Naive thymus-derived CD8-positive, alpha-beta T cell (primary cell): ENCODE measurements around the gene TEX51. TPM values are rescaled to one million over a fixed set of nuclear protein-coding genes. Genes with fewer than 3 reads are reported as not detected.

Experiments
- ATAC-seq, 2 donors: fragments of 150-1000 bp; cut with Tn5 transposase in 1 of 2; sonication (Bioruptor Pico), chemical (Tn5 transposase) in 1 of 2; 1 replicate in 1 of 2; 2 replicates in 1 of 2; pipeline ENCODE4 v1.10.0; 2021; ENCODE audit warnings: mild to moderate bottlenecking in 2 of 2, moderate library complexity in 2 of 2
- POLR2A ChIA-PET: fragments of 350-600 bp; sonication (Branson Sonifier 250); formaldehyde crosslinking; loops from one replicate; lab custom pipeline; 2021; ENCODE audit warnings: antibody characterized with exemption; lab: Charles Lee
- DNase-seq, 10 donors: peaks; one replicate each; pipeline versions ENCODE4 v3.0.0 to v3.0.0-alpha.2; 2020 to 2022
- H3K27ac Mint-ChIP-seq, 10 donors: one replicate each; pipeline ENCODE4 v1.8.0; 2020 to 2022; ENCODE audit warnings: mild to moderate bottlenecking in 10 of 10, mixed read lengths in 10 of 10, moderate library complexity in 4 of 10, inconsistent platforms in 1 of 10
- H3K27me3 Mint-ChIP-seq, 5 donors: one replicate each; pipeline ENCODE4 v1.8.0; 2021 to 2022; ENCODE audit warnings: mixed read lengths in 5 of 5
- H3K36me3 Mint-ChIP-seq, 3 donors: one replicate each; pipeline ENCODE4 v1.8.0; 2020 to 2022; ENCODE audit warnings: mixed read lengths in 3 of 3, mild to moderate bottlenecking in 2 of 3, inconsistent platforms in 1 of 3
- H3K4me1 Mint-ChIP-seq, 4 donors: one replicate each; pipeline ENCODE4 v1.8.0; 2021 to 2022; ENCODE audit warnings: mixed read lengths in 4 of 4
- H3K4me3 Mint-ChIP-seq, 10 donors: one replicate each; pipeline ENCODE4 v1.8.0; 2020 to 2022; ENCODE audit warnings: mild to moderate bottlenecking in 10 of 10, mixed read lengths in 10 of 10, moderate library complexity in 6 of 10, inconsistent platforms in 1 of 10
- H3K9me3 Mint-ChIP-seq, 9 donors: one replicate each; pipeline ENCODE4 v1.8.0; 2020 to 2022; ENCODE audit warnings: mixed read lengths in 9 of 9, mild to moderate bottlenecking in 3 of 9, inconsistent platforms in 1 of 9, moderate library complexity in 1 of 9
- polyA plus RNA-seq, 3 donors: library from polyadenylated mRNA; unstranded; fragments of 300-500 nt; fragmentation: Illumina TruSeq; gene quantifications; one replicate each; pipeline ENCODE4 v1.2.3, GENCODE V29; 2021
- total RNA-seq, 8 experiments: library from RNA in 2 of 8; stranded (reverse) in 2 of 8; gene quantifications; one replicate each; pipeline ENCODE4 v1.2.3 and lab custom pipeline; 2021 to 2026

Gene TEX51
- not detected for total RNA-seq
- not detected for polyA plus RNA-seq
- total RNA-seq (lab: John Stamatoyannopoulos, UW), result 0 reads per million in 6 experiments

- no peak within 1 kb of the TSS for H3K4me3 Mint-ChIP-seq
- H3K27ac Mint-ChIP-seq, result peak within 1 kb of the TSS in 1 of 10 donors; percentile 83
These were observed at the start of gene TEX51 for GRCh38 chr2:126898636-126899035. Gene TEX51, plus strand, starts transcription at chr2:126898890. Its CDS starts 29 bp downstream, at chr2:126898919.

GRCh38 chr2:126849054-126849453 is 49.6 kb upstream of the TEX51 start:
- H3K9me3 Mint-ChIP-seq, result no peaks in the 10 kb centered on the region
- no peak overlapping the region for H3K27ac Mint-ChIP-seq
- H3K4me3 Mint-ChIP-seq, result no peak overlapping the region
- no peak for DNase-seq
- POLR2A ChIA-PET, result no interaction called here
- no peaks in the 10 kb centered on the region for H3K36me3 Mint-ChIP-seq
- ATAC-seq, result no peak
- H3K27me3 Mint-ChIP-seq, result peaks cover 0 to 6% (median 0%) of the 10 kb centered on the region in 5 donors
- no peaks in the 10 kb centered on the region for H3K4me1 Mint-ChIP-seq

More at GRCh38 chr2:126898636-126899035, at the start of gene TEX51:
- POLR2A ChIA-PET, result no interaction called here
- Mint-ChIP-seq H3K9me3 (peaks cover 0 to 19% (median 6%) of the 10 kb centered on the region in 9 donors), H3K27me3 (peaks cover 3 to 16% (median 11%) of the 10 kb centered on the region in 5 donors), H3K4me1 (peaks cover 0 to 2% (median 0%) of the 10 kb centered on the region in 4 donors), H3K36me3 (peaks cover 0 to 7% (median 0%) of the 10 kb centered on the region in 3 donors)
- DNase-seq (no peak), ATAC-seq (no peak)

DNA sequence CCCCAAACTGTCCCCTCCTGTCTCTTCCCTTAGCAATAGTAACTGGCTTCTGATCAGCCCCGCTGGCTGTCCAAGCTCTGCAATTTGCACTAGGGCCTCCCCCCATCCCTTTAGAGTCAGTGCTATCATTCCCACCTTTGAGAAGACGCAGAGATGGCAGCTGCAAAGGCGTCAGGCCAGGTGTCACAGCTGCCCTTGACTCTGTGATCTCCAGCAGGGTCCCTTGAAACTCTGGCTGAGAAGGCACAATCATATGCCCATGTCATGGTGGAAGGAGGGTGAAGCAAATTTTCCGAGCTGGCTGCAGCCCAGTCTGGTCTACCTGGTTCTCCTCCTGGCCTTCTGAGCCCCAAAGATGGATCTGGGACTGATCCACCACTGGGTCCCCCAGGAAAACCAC is 49.2 kb upstream of the TEX51 start:
- no peak for DNase-seq
- Mint-ChIP-seq H3K4me3 (no peak overlapping the region), H3K9me3 (no peaks in the 10 kb centered on the region), H3K27ac (no peak overlapping the region), H3K36me3 (no peaks in the 10 kb centered on the region), H3K4me1 (no peaks in the 10 kb centered on the region), H3K27me3 (peaks cover 0 to 6% (median 0%) of the 10 kb centered on the region in 5 donors)
- POLR2A ChIA-PET, result no interaction called here
- no peak for ATAC-seq

DNA sequence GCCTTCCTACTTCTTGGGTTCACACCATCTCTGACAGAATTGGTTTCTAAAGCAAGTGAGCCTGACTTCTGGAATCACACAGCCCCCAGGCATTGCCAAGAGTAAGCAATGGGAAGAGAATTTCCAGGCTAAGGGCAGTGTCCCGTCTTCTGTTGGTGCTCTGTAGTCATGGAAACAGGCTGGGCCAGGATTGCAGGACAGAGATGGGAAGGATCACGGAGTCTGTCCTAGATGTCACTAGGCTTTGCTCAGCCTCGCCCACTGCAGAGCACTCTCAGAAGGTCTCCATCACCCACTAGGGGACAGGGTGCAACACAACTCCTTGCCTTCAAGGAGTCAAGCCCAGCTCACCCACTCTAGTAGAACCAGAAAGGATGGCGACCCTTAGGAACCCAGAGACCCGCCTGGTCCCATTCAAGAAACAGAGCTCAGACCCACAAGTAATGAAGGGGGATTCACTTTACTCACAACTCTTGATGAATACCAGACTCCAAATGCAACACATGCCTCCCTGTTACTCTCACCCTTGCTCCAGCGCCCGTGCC is 48.6 kb upstream of the TEX51 start:
- POLR2A ChIA-PET, result interaction anchor here (0.7 kb wide), 1 partner anchor 14 kb away, joined by 3 read pairs; no protein-coding TSS in a partner anchor
- Mint-ChIP-seq H3K27me3 (peaks cover 0 to 6% (median 0%) of the 10 kb centered on the region in 5 donors), H3K9me3 (no peaks in the 10 kb centered on the region), H3K36me3 (no peaks in the 10 kb centered on the region), H3K4me1 (no peaks in the 10 kb centered on the region), H3K4me3 (no peak overlapping the region), H3K27ac (no peak overlapping the region)
- DNase-seq, result no peak
- no peak for ATAC-seq

DNA sequence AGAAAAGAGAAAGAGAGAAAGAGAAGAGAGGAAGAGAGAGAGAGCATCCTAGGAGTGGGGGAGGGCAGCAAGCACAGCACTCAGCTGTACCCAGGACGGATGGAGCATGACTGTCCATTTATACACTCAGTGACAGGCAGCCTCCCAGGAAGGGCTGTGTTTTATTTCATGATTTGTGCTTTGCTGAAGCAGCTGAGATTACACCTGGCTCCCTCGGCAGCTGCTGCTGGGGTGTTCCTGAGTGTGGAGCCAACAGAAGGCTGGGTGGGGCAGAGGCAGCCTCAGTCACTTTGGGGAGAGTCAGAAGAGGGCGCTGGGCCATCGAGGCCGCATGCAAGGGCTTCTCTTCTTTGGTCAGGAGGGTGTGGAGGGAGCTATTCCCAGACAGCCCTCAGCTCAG is 47.8 kb upstream of the TEX51 start:
- Mint-ChIP-seq H3K9me3 (no peaks in the 10 kb centered on the region), H3K4me1 (no peaks in the 10 kb centered on the region), H3K36me3 (no peaks in the 10 kb centered on the region), H3K27ac (no peak overlapping the region), H3K27me3 (peaks cover 0 to 6% (median 0%) of the 10 kb centered on the region in 5 donors), H3K4me3 (no peak overlapping the region)
- POLR2A ChIA-PET, result interaction anchor here (0.7 kb wide), 1 partner anchor 15 kb away, joined by 3 read pairs; no protein-coding TSS in a partner anchor
- no peak for ATAC-seq
- no peak for DNase-seq

DNA sequence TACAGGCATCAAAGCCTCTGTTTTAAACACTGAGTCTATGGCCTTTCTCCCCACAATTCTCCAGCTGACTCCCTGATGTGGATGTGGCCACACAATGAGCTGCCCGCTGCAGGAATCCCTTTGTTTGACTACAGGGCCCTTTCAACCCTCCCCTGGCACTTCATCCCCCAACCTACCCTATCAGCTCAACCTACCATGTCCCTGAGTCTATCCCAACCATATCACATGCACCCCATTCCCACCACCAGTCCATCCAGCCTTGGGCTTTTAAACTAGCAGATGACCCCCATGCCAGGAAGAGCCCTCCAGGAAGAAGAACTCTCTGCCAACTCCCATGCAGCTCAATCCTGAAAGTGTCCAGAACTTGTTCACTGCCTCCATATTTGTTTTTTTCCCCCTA is 46.9 kb upstream of the TEX51 start:
- Mint-ChIP-seq H3K27me3 (peaks cover 0 to 6% (median 0%) of the 10 kb centered on the region in 5 donors), H3K4me1 (no peaks in the 10 kb centered on the region), H3K9me3 (no peaks in the 10 kb centered on the region), H3K36me3 (no peaks in the 10 kb centered on the region), H3K27ac (no peak overlapping the region), H3K4me3 (no peak overlapping the region)
- DNase-seq (no peak), ATAC-seq (no peak)
- POLR2A ChIA-PET, result no interaction called here

GRCh38 chr2:126852361-126852760 is 46.3 kb upstream of the TEX51 start:
- no peak overlapping the region for H3K4me3 Mint-ChIP-seq
- POLR2A ChIA-PET, result no interaction called here
- DNase-seq, result no peak
- no peak for ATAC-seq
- H3K27me3 Mint-ChIP-seq, result peaks cover 0 to 6% (median 0%) of the 10 kb centered on the region in 5 donors
- H3K4me1 Mint-ChIP-seq, result no peaks in the 10 kb centered on the region
- no peaks in the 10 kb centered on the region for H3K36me3 Mint-ChIP-seq
- H3K27ac Mint-ChIP-seq, result no peak overlapping the region
- H3K9me3 Mint-ChIP-seq, result no peaks in the 10 kb centered on the region

GRCh38 chr2:126855606-126856005 is 43.1 kb upstream of the TEX51 start:
- peaks cover 2 to 17% (median 6%) of the 10 kb centered on the region in 5 donors for H3K27me3 Mint-ChIP-seq

DNA sequence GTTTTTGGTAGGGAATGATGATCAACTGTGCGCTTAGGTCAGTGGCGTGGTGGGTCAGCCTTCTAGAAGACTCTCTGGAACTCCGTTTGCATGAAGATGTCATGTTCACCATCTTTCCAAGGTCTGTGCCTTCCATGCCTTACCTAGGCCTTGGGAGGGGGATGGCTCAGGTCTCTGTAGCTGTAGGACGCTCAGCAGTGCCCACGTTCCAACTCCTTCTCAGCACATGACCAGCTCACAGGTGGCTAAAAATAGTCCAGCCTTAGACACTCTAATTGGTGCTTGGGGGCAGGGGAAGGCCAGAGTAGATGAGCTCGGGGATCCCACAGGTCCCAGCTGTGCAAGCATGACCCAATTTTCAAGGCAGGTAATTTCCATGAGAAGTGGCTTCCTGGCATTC is 42.3 kb upstream of the TEX51 start:
- Mint-ChIP-seq H3K9me3 (no peaks in the 10 kb centered on the region), H3K36me3 (no peaks in the 10 kb centered on the region), H3K27me3 (peaks cover 2 to 20% (median 5%) of the 10 kb centered on the region in 5 donors), H3K4me3 (no peak overlapping the region), H3K27ac (no peak overlapping the region), H3K4me1 (no peaks in the 10 kb centered on the region)
- DNase-seq (no peak), ATAC-seq (no peak)
- POLR2A ChIA-PET, result no interaction called here

More at GRCh38 chr2:126855606-126856005, 43.1 kb upstream of the TEX51 start:
- no peaks in the 10 kb centered on the region for H3K36me3 Mint-ChIP-seq
- no peak for ATAC-seq
- H3K4me1 Mint-ChIP-seq, result no peaks in the 10 kb centered on the region
- POLR2A ChIA-PET, result no interaction called here
- DNase-seq, result no peak
- no peak overlapping the region for H3K27ac Mint-ChIP-seq
- no peak overlapping the region for H3K4me3 Mint-ChIP-seq
- H3K9me3 Mint-ChIP-seq, result no peaks in the 10 kb centered on the region

DNA sequence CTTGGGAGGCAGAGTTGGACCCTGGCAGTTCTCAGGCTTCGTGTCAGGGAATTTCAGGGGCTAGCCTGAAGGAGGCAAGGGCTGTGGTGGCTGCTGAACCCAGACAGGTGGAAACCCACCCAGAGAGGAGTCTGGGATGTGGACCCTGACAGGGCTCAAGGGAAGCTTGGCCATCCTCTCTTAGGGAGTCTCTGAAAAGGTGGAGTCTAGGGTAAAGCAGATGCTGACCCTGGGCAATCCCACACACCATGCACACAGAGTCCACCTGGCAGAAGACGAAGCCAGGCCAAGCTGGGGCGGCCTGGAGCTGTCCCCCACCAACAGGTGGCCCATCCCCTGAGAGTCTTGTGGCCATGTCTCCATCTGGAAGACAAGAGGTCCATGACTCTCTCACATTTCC is 41.2 kb upstream of the TEX51 start:
- ATAC-seq (no peak), DNase-seq (no peak)
- H3K27me3 Mint-ChIP-seq, result peaks cover 2 to 19% (median 6%) of the 10 kb centered on the region in 5 donors
- no peak overlapping the region for H3K4me3 Mint-ChIP-seq
- peaks cover 0 to under 1% (median 0%) of the 10 kb centered on the region in 4 donors for H3K4me1 Mint-ChIP-seq
- H3K9me3 Mint-ChIP-seq, result no peaks in the 10 kb centered on the region
- no peak overlapping the region for H3K27ac Mint-ChIP-seq
- H3K36me3 Mint-ChIP-seq, result no peaks in the 10 kb centered on the region
- POLR2A ChIA-PET, result no interaction called here

DNA sequence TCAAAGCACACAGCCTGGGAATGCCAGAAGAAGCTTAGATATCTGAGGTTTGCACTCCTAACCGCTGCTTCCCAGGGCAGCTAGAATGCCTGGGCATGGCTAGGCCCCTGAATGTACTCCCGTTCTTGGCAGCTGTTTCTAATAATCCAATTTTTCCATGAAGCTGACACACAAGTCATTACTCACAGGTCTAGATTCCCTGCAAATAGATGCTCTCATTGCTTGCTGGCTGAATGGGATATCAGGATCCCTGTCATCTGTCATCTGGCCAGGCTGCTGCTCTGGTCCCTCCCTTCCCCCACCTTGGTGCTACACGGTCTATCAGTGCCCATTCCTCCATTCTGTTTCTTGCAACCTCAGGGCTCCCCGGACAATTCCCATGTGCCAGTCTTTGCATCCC is 40.7 kb upstream of the TEX51 start:
- H3K27ac Mint-ChIP-seq, result no peak overlapping the region
- POLR2A ChIA-PET, result no interaction called here
- no peak for DNase-seq
- H3K9me3 Mint-ChIP-seq, result no peaks in the 10 kb centered on the region
- H3K4me3 Mint-ChIP-seq, result no peak overlapping the region
- peaks cover 0 to 2% (median 0%) of the 10 kb centered on the region in 4 donors for H3K4me1 Mint-ChIP-seq
- H3K36me3 Mint-ChIP-seq, result no peaks in the 10 kb centered on the region
- peaks cover 2 to 24% (median 8%) of the 10 kb centered on the region in 5 donors for H3K27me3 Mint-ChIP-seq
- no peak for ATAC-seq

- no peak for ATAC-seq
- no peaks in the 10 kb centered on the region for H3K9me3 Mint-ChIP-seq
- DNase-seq, result no peak
- no peak overlapping the region for H3K4me3 Mint-ChIP-seq
- peaks cover 0 to 5% (median 0%) of the 10 kb centered on the region in 4 donors for H3K4me1 Mint-ChIP-seq
- H3K27me3 Mint-ChIP-seq, result peaks cover 2 to 26% (median 9%) of the 10 kb centered on the region in 5 donors
- no peak overlapping the region for H3K27ac Mint-ChIP-seq
- POLR2A ChIA-PET, result no interaction called here
- no peaks in the 10 kb centered on the region for H3K36me3 Mint-ChIP-seq
These were observed 40.3 kb upstream of the TEX51 start for GRCh38 chr2:126858436-126858835.

DNA sequence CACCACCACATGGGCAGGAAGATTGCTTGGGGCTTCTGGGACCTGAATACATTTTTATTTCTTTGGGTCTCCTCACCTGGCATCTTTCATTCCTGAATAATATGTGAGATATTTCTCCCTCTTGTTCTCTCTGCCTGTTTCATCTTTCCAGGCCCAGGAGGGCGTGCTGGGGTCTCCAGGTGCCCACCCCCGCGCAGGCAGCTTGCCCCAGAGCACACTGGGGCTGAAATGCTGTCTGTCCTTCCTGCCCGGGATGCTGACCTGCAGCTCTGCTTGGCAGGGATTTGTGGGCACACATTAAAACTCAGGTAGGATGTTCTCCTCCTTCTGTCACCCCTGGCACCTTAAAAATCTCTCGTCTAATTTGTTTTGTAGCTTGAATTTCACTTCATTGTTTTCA is 39.7 kb upstream of the TEX51 start:
- DNase-seq (no peak), ATAC-seq (no peak)
- POLR2A ChIA-PET, result no interaction called here
- peaks cover 0 to 10% (median 0%) of the 10 kb centered on the region in 4 donors for H3K4me1 Mint-ChIP-seq
- H3K27me3 Mint-ChIP-seq, result peaks cover 2 to 30% (median 12%) of the 10 kb centered on the region in 5 donors
- H3K27ac Mint-ChIP-seq, result peak overlapping the region in 1 of 10 donors; percentile 13
- H3K4me3 Mint-ChIP-seq, result no peak overlapping the region
- no peaks in the 10 kb centered on the region for H3K36me3 Mint-ChIP-seq
- H3K9me3 Mint-ChIP-seq, result no peaks in the 10 kb centered on the region
